GM12865 (cell line): ENCODE data around the gene SDR39U1.

Source experiments
- DNase-seq: peaks from one replicate; pipeline ENCODE4 v3.0.0; 2010; ENCODE audit warnings: low read depth
- H3K4me3 ChIP-seq: 2 replicates; pipeline ENCODE4 v1.5.1; 2011; ENCODE audit warnings: mild to moderate bottlenecking, low read depth, low read length, control low read depth
- TF ChIP-seq, protein P1 (sequence below): IDR thresholded peaks from 2 replicates; pipeline ENCODE4 v1.5.1; 2011; ENCODE audit warnings: low read length, control low read depth, low read depth, inconsistent platforms; ENCODE audit not compliant: insufficient read depth; ENCODE audit errors: missing control alignments

The SDR39U1 gene

DNA sequence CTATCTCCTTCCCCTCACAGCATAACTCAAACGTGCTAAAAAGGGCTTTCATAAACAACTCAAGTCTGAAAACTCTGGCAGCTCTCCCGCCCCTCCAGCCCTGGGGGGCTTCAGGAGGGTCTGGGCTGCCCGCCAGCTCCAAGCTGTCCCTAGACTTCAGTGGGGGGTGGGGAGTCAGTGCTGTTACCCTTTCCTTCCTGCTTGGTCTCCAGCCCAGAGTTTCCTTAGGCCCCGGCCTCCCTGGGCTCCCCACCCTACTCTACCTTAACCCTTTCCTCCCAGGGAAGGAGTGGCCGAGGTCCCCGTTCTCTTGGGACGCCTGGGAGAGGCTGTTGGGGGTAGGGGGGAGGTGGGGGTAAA is 44.3 kb downstream of the SDR39U1 start:
- H3K4me3 ChIP-seq = no peak overlapping the region
- no peak for DNase-seq
- TF ChIP-seq, protein P1, sequence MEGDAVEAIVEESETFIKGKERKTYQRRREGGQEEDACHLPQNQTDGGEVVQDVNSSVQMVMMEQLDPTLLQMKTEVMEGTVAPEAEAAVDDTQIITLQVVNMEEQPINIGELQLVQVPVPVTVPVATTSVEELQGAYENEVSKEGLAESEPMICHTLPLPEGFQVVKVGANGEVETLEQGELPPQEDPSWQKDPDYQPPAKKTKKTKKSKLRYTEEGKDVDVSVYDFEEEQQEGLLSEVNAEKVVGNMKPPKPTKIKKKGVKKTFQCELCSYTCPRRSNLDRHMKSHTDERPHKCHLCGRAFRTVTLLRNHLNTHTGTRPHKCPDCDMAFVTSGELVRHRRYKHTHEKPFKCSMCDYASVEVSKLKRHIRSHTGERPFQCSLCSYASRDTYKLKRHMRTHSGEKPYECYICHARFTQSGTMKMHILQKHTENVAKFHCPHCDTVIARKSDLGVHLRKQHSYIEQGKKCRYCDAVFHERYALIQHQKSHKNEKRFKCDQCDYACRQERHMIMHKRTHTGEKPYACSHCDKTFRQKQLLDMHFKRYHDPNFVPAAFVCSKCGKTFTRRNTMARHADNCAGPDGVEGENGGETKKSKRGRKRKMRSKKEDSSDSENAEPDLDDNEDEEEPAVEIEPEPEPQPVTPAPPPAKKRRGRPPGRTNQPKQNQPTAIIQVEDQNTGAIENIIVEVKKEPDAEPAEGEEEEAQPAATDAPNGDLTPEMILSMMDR = no peak

DNA sequence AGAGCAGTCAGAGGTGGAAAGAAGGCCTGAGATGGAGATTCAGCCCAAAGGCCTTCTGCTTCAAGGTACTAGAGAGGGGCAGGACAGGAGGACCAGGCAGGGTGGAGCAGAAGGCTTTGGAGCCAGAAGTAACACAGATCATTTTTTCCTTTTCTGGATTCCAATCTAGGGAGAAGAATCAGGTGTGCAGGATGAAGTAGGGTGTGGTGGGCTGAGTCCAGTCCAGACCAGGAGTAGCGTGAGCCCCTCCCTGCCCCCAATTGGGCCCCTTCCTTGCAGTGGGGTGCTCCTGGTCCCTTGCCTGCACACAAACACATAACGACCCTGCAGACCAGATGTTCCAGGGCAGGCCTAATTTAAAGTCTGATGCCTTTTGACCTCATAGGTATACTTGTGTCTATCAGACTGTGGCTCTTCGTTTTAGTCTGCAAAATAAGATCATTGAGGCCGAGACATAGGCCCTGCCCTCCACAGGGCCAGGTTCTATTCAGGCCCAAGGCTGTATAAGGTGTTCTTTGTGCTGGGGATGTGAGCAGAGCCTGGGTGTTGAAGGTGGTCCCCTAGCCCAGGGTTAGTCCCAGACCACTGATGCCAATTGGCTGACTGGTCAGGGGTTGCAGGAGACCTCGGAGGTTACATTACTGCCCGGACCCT is 44.8 kb downstream of the SDR39U1 start:
- DNase-seq = no peak
- TF ChIP-seq, protein P1 = no peak
- H3K4me3 ChIP-seq = no peak overlapping the region

DNA sequence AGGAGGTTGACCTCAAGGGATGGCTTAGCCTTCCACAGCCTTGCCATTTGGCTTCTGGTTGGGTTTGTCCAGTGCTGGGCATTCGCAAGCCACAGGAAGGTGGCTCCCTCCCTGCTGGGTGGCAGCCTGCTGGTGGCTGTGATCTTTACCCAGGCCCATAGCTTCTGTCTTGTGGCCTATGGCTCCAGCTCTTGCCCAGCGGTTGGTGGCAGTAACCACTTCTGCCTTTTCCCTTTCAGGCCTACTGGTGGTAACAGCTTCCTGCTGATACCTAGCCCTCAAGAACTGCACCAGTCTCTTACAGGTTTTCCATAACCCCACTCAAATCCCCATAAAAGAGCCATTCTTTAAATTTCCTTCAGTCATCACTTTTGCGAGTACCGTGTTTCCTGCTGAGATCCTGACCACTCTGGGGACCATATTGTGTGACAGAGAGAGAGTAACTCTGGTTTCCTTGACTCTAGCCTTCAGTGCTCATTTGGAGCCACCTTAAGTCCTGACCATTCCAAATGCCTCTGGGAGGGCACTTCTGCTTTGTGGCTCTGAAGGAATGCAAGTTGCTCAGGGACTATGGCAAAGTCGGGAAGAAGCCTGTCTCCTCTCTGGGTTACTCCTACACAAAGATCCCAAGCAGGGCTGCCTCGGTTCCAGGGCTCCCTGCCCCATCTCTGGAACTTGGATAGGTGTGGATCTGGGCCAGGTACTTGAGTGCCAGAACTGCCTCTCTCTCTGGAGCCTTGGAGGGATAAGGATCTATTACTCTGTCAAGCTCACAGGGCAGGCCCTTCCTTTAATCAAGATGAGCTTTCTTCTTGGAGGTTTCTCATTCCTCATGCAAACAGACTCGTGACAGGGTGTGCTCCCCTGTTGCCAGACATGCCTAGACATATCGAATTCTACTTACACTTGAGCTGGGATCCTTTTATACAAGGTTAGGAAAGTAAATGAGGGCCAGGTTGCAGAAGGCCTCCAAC is 46.7 kb downstream of the SDR39U1 start:
- H3K4me3 ChIP-seq = no peak overlapping the region
- DNase-seq = no peak
- TF ChIP-seq, protein P1 = no peak

DNA sequence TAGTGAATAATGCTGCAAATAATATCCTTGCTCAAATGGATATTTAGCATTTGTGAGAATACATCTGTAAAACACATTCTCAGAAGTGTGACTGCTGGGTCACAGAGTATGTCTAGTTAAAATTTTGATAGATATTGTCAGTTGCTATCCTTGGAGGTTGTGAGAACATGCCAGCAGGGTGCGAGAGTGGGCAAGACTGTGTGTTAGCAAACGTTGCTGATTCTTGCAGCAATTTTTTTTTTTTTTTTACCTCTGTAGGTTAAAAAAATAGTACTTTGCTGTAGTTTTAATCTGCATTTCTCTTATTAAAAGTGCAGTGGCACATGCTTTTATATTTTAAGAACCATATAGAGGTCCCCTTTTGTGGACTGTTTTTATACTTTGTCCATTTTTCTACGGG is 48.3 kb downstream of the SDR39U1 start:
- no peak for DNase-seq
- TF ChIP-seq, protein P1 = no peak
- no peak overlapping the region for H3K4me3 ChIP-seq

DNA sequence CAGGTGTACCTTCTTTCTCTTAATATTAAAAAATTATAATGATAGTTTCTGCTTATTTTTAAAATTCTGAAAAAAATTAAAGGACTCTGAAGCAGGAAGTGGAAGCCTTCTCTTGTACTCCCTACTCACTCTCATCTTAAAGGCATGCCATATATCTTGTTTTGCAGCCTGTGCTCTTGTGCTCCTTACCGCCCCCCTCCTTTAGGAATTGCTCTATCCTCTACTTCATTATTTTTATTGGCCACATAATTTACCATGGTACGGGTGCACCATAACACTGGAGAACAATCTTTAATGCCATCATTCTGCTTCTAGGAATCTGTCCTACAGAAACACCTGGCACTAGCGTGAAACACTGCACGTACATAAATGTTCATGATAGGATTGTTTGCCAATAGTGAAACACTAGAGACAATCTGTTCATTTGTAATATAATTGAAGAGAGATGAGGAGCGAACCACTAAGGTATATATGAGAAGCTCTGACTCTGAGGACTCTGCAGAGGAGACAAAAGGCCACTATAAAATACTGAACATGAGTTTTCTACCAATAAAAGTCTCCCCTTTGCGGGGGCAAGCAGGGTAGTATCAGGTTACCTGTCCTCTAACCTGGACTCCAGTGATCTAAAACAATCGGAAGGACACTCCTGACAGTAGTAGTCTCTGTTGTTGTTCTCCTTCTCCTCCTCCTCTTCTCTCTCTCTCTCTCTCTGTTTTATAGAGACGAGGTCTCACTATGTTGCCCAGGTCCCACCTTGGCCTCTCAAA is 50.1 kb downstream of the SDR39U1 start:
- no peak overlapping the region for H3K4me3 ChIP-seq
- TF ChIP-seq, protein P1 = no peak
- DNase-seq = no peak

DNA sequence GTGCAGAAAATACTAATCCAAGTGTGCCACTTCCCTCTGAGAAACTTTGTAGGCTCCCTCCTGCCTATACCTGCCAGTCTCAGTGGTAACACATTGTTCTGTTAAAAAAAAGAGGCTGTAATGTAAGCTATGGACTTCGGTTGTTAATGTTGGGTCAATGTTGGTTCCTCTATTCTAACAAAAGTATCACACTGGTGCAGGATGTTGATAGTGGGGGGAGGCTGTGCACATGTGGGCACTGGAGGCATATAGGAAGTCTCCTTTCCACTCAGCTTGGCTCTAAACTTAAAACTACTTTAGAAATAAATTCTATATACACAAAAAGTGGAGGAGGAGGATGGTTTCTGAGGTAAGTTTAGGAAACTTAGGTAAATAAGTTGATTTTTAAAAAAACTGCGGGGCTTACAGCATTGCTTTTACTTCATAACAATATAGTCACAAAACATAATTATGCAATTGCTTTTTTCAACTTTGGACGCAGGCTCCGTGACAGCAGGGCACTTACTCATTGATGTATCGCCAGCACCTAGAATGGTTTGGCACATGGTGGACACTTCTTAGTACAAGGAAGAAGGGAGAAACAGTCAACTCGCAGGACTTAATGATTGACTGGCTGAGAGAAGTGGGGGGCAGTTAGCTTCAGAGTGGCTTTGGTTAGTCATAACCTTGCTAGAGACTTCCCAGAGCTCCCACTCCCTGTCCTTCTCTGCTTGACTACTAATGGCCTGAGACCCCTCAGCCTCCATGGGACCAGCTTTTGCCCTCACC is 51.7 kb downstream of the SDR39U1 start:
- TF ChIP-seq, protein P1 = no peak
- no peak overlapping the region for H3K4me3 ChIP-seq
- no peak for DNase-seq
